NB4 (cell line): ENCODE results near the gene DOCK4.

Source experiments
- DNase-seq: peaks from one replicate; pipeline ENCODE4 v3.0.0; 2010; ENCODE audit warnings: low read depth
- H3K4me3 ChIP-seq: one replicate; pipeline ENCODE4 v1.5.1; 2011; ENCODE audit warnings: mild to moderate bottlenecking, low read depth, low read length, moderate library complexity
- MYC ChIP-seq: IDR thresholded peaks from 2 replicates; pipeline ENCODE4 v1.6.1; 2011; ENCODE audit warnings: low read depth, low read length
- POLR2A ChIP-seq: IDR thresholded peaks from 2 replicates; pipeline ENCODE4 v1.6.1; 2011; ENCODE audit warnings: mild to moderate bottlenecking; ENCODE audit not compliant: insufficient read length; ENCODE audit errors: extremely low read depth
- TF ChIP-seq, protein P1 (sequence below): IDR thresholded peaks from 2 replicates; pipeline ENCODE4 v1.6.1; 2011; ENCODE audit warnings: low read depth, low read length
- TF ChIP-seq, protein P2 (sequence below): IDR thresholded peaks from one replicate; pipeline ENCODE4 v1.5.1; 2012; ENCODE audit warnings: low read depth, low read length

Gene DOCK4

DNA sequence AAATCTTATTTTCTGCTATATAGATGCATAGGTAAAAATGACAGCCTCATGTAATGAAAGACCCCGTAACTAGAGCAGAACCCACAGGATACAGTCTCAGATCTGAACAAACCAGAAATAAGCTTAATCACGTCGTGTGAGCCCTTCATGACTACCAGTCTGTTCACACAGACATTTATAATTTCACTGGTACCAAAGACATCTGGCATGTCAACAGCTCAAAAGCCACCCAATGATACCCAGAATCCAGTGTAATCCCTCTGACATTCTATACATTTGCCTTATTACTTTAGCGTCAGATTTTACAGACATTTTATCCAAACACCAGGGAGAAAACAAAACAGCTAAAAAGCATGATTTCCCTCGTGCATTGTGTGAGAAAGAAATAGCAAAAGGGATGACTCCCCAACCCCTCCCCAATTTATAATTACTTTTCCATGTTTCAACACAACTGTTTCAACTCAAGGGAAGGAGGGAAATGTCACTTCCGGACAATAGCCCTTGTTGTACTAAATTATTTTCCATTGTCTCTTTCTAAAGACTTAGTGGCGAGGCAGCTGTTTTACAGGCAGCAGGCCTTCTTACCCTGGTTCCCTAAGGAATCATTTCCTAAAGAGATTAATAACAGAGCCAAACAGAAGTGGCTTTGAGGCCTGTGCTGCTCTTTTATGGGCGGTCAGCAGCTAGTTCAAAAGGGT is 33.2 kb downstream of the DOCK4 start:
- DNase-seq: no peak
- TF ChIP-seq MYC (no peak), POLR2A (no peak)
- TF ChIP-seq, protein P1, sequence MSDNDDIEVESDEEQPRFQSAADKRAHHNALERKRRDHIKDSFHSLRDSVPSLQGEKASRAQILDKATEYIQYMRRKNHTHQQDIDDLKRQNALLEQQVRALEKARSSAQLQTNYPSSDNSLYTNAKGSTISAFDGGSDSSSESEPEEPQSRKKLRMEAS: no peak
- TF ChIP-seq, protein P2, sequence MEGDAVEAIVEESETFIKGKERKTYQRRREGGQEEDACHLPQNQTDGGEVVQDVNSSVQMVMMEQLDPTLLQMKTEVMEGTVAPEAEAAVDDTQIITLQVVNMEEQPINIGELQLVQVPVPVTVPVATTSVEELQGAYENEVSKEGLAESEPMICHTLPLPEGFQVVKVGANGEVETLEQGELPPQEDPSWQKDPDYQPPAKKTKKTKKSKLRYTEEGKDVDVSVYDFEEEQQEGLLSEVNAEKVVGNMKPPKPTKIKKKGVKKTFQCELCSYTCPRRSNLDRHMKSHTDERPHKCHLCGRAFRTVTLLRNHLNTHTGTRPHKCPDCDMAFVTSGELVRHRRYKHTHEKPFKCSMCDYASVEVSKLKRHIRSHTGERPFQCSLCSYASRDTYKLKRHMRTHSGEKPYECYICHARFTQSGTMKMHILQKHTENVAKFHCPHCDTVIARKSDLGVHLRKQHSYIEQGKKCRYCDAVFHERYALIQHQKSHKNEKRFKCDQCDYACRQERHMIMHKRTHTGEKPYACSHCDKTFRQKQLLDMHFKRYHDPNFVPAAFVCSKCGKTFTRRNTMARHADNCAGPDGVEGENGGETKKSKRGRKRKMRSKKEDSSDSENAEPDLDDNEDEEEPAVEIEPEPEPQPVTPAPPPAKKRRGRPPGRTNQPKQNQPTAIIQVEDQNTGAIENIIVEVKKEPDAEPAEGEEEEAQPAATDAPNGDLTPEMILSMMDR: no peak
- H3K4me3 ChIP-seq: no peak overlapping the region

DNA sequence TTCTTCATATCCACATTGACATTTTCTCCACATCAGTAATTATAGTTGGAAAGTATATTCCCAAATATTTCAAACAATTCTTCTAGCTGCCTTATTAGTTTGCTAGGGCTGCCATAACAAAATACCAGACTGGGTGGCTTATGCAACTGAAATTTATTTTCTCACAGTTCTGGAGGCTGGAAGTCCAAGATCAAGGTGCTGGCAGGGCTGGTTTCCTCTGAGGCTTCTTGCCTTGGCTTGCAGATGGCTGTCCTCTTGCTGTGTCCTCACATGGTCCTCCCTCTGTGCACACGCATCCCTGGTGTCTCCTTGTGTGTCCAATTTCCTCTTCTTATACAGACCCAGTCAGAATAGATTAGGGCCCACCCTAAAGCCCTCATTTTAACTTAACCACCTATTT is 34.5 kb downstream of the DOCK4 start:
- DNase-seq: no peak
- H3K4me3 ChIP-seq: no peak overlapping the region
- no peak for TF ChIP-seq MYC
- TF ChIP-seq, protein P2: no peak
- no peak for TF ChIP-seq POLR2A
- TF ChIP-seq, protein P1: no peak

DNA sequence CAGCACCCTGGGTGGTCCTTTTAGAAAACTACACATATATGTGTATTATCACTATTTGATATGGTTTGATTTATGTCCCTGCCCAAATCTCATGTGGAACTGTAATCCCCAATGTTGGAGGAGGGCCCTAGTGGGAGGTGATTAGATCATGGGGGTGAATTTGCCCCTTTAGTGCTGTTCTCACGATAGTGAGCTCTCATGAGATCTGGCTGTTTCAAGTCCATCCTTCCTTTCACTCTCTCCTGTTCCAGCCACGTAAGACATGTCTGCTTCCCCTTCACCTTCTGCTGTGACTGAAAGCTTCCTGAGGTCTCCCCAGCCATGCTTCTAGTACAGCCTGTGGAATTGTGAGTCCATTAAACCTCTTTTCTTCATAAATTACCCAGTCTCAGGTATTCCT is 37.3 kb downstream of the DOCK4 start:
- DNase-seq: no peak
- no peak for TF ChIP-seq POLR2A
- TF ChIP-seq, protein P1: no peak
- TF ChIP-seq, protein P2: no peak
- no peak for TF ChIP-seq MYC
- H3K4me3 ChIP-seq: no peak overlapping the region

DNA sequence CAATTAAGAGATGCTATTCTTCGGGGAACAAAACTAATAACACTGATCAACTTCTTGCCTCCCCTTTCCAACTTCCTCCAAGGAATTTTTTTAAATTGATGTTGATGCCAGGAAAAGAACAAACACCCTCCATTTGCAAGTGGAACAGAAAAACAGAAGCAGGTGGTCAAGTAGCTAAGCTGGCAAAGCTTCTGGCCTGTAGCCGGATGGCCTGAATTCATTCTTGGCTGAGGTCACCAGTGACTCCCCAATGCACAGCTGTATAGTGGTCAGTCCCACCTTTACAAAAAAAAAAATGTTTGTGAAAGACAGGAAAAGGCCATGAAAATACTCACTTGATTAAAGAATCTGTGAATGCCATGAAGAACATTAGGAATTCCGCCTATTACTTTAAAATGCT is 39.1 kb downstream of the DOCK4 start:
- DNase-seq: no peak
- H3K4me3 ChIP-seq: no peak overlapping the region
- TF ChIP-seq, protein P2: no peak
- TF ChIP-seq MYC (no peak), POLR2A (no peak)
- TF ChIP-seq, protein P1: no peak

DNA sequence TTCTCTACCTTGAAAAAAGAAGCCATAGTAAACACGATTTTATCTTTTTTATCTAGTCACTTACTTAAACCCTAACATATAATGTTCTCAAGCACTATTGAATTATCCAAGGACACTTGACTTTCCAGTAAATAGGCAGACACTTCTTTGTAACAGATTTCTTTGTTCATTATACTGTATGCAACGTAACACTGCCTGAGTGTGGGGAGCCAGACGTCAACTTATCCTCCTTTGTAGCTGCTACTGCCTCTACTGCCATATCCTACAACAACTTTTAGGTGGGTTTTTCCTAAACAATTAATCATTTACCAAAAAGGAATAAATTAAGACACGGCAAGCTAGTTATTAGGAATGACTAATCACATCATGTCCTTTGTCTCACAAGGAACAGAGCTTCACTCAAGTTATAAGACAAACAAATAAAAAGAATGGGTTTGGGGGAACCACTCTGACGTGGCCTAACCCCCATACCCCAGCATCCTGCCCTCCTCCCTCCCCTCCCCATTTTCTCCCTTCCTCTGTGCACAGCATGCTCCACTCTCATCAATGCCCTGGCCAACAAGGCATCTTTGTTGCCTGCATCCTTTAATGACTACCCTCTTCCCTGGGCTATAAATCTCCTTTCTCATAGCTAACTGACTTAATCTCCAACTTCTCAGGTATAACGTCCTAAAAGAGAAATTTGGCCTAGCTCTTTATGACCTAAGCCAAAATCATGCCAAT is 43.3 kb downstream of the DOCK4 start:
- no peak overlapping the region for H3K4me3 ChIP-seq
- DNase-seq: no peak
- TF ChIP-seq MYC: no peak
- TF ChIP-seq, protein P2: no peak
- TF ChIP-seq, protein P1: no peak
- no peak for TF ChIP-seq POLR2A
